ENCODE data around the gene EPC2.
A peak's percentile ranks its signal among the peaks of the same experiment; 100 is the strongest.
"Not testable (repeated sequence)": the region's sequence is repeated elsewhere in the genome, so short reads cannot be mapped to it uniquely, and the experiment has no call there.

Gene EPC2

GRCh38 chr2:148730085-148730484 is 85.5 kb downstream of the EPC2 start:
- no peak for DNase-seq

- DNase-seq = no peak
Observed at GRCh38 chr2:148737742-148738141, 93.2 kb downstream of the EPC2 start.

- DNase-seq = no peak
Observed at GRCh38 chr2:148739454-148740105, 95.0 kb downstream of the EPC2 start.

- no peak for DNase-seq
Observed at GRCh38 chr2:148742373-148742772, 97.8 kb downstream of the EPC2 start.

GRCh38 chr2:148745151-148745851 is 100.8 kb downstream of the EPC2 start:
- no peak for DNase-seq

GRCh38 chr2:148746973-148747372 is 102.4 kb downstream of the EPC2 start:
- no peak for DNase-seq

GRCh38 chr2:148751907-148752306 is 107.4 kb downstream of the EPC2 start:
- DNase-seq = no peak

- DNase-seq = no peak
Observed at GRCh38 chr2:148752977-148753376, 108.4 kb downstream of the EPC2 start.

- no peak for DNase-seq
Observed at GRCh38 chr2:148754864-148755263, 110.3 kb downstream of the EPC2 start.

GRCh38 chr2:148756292-148756975 is 111.9 kb downstream of the EPC2 start:
- DNase-seq = no peak

- DNase-seq = no peak
Observed at GRCh38 chr2:148764815-148765214, 120.3 kb downstream of the EPC2 start.

GRCh38 chr2:148770047-148770446 is 125.5 kb downstream of the EPC2 start:
- DNase-seq = no peak

- DNase-seq = no peak
Observed at GRCh38 chr2:148781544-148781943, 137.0 kb downstream of the EPC2 start.

- DNase-seq = no peak
Observed at GRCh38 chr2:148789059-148789458, 144.5 kb downstream of the EPC2 start.

GRCh38 chr2:148790172-148790571 is 145.6 kb downstream of the EPC2 start:
- not testable (repeated sequence) for DNase-seq

- no peak for DNase-seq
Observed at GRCh38 chr2:148794558-148794957, 150.0 kb downstream of the EPC2 start.

GRCh38 chr2:148796735-148797512 is 152.4 kb downstream of the EPC2 start:
- peak; percentile 18 for DNase-seq

GRCh38 chr2:148802448-148803220 is 158.1 kb downstream of the EPC2 start:
- DNase-seq = no peak

GRCh38 chr2:148810081-148810480 is 165.5 kb downstream of the EPC2 start:
- no peak for DNase-seq

GRCh38 chr2:148812306-148812705 is 167.8 kb downstream of the EPC2 start:
- DNase-seq = no peak

- no peak for DNase-seq
Observed at GRCh38 chr2:148813603-148814065, 169.1 kb downstream of the EPC2 start.

- DNase-seq = no peak
Observed at GRCh38 chr2:148814143-148814859, 169.8 kb downstream of the EPC2 start.
